Astrocyte of the spinal cord (primary cell): Measurements from ENCODE around the gene DKK2.
"Not testable (repeated sequence)": the region's sequence is repeated elsewhere in the genome, so short reads cannot be mapped to it uniquely, and the experiment has no call there.

Source experiments
- DNase-seq: peaks from one replicate; pipeline ENCODE4 v3.0.0; 2011; ENCODE audit warnings: low read depth, low spot score
- H3K4me3 ChIP-seq: 2 replicates; pipeline ENCODE4 v1.5.1; 2011; ENCODE audit warnings: low read depth, mild to moderate bottlenecking, low read length, moderate library complexity
- in situ Hi-C: cut with HindIII; loops from 2 replicates; pipeline ENCODE4 v1.10.0; 2017; ENCODE audit warnings: low sequenced_read_pairs
- TF ChIP-seq, protein P1 (sequence below): IDR thresholded peaks from 2 replicates; pipeline ENCODE4 v1.5.1; 2012; ENCODE audit warnings: low read depth, mild to moderate bottlenecking, low read length, inconsistent platforms

Gene DKK2

DNA sequence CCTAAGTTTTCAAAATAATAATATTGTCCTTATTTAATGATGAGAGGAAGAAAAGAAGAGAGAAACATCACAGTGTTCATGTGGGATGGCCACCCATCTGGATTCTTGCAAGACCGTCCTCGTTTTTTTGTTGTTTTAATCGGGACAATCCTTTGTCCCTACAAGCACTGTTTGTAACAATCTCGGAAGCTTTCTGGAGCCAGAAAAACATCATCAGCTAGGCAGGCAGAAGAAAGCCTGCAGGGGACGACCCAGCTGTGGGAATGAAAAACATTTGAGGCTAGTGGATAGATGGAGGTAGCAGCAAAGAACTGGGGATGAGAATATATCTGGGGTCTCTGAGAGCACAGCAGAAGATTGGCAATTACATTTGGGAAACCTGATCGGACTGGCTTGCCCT is 105.6 kb downstream of the DKK2 start:
- TF ChIP-seq, protein P1, sequence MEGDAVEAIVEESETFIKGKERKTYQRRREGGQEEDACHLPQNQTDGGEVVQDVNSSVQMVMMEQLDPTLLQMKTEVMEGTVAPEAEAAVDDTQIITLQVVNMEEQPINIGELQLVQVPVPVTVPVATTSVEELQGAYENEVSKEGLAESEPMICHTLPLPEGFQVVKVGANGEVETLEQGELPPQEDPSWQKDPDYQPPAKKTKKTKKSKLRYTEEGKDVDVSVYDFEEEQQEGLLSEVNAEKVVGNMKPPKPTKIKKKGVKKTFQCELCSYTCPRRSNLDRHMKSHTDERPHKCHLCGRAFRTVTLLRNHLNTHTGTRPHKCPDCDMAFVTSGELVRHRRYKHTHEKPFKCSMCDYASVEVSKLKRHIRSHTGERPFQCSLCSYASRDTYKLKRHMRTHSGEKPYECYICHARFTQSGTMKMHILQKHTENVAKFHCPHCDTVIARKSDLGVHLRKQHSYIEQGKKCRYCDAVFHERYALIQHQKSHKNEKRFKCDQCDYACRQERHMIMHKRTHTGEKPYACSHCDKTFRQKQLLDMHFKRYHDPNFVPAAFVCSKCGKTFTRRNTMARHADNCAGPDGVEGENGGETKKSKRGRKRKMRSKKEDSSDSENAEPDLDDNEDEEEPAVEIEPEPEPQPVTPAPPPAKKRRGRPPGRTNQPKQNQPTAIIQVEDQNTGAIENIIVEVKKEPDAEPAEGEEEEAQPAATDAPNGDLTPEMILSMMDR: no peak
- no peak for DNase-seq
- no peak overlapping the region for H3K4me3 ChIP-seq
- in situ Hi-C loops: no loop called here

DNA sequence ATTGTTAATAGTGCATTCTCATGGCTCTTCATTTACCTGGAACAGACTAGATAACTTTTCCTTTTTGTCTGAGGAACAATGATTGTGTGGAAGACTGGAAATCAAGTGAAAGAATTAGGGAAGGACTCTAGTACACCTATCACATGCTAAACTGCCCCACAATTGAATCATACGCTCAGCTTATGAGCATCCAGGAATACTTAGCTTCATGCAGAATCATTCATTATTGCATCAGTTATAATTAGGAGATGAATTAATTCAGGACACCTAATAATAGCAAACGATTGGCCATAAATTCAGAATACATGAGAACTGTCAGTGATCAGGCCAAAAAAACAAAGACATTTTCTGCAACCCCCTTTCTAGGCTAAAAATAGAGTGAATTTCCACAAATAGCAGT is 106.9 kb downstream of the DKK2 start:
- in situ Hi-C loops: no loop called here

DNA sequence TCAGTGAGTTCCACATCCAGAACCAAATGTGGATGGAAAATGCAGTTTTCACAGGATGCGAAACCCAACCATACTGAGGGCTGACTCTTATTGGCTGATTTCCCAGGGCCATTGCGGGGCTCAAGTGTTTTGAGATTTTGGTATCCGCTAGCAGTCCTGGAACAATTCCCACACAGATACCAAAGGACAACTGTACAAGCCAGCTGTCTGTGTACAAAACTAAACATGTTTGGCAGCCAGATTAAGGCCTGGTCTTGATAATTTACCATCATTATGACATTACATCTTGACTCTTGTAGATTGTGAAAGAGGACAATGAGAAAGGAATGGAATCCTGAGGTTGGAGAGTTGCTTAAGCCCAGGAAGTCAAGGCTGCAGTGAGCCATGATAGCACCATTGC is 121.9 kb downstream of the DKK2 start:
- in situ Hi-C loops: no loop called here
- DNase-seq: no peak
- no peak overlapping the region for H3K4me3 ChIP-seq
- TF ChIP-seq, protein P1: no peak

More for the DNA sequence above, 106.9 kb downstream of the DKK2 start:
- DNase-seq: no peak
- TF ChIP-seq, protein P1: no peak
- no peak overlapping the region for H3K4me3 ChIP-seq

DNA sequence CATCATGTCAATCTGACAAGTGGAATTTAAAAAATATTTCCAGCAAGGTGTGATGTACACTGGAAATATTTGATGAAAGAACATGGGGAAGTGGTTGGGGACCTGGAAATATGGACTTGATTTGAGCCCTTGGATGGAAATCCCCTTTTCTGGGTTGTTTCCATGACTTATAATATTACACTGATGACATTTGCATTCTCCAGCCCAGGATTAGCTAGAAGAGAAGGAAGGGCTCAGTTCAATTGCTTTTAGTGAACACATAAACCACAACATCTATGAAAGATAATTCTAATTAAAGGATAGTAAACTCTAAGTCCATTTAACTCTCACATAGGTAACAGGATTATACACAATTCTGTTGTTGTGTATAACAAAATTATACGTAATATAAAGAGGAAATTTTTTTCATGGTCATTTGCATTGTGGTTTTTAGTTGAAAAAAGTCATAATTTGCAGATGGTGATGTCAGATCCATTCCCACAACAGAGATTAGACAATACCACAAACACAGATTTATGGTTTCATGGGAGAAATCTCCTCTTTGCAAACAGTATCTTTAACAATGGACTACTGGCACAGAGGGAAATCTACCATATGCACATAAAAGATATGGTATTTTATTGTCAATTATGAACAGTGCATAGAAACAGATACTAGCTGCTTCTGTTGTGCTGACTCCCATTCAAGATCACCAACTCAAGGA is 126.5 kb downstream of the DKK2 start:
- DNase-seq: no peak
- in situ Hi-C loops: no loop called here
- no peak overlapping the region for H3K4me3 ChIP-seq
- TF ChIP-seq, protein P1: no peak

DNA sequence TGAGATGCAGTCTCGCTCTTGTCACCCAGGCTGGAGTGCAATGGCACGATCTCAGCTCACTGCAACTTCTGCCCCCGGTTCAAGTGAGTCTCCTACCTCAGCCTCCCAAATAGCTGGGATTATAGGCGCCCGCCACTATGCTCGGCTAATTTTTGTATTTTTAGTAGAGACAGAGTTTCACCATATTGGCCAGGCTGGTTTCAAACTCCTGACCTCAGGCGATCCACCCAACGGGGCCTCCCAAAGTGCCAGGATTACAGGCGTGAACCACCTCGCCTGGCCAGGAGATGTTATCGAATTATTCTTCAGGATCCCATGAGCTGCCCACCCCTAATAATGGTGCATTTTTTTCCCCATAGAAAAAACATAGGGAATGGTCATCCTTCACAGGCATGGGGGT is 128.1 kb downstream of the DKK2 start:
- DNase-seq, H3K4me3 ChIP-seq, in situ Hi-C loops: not testable (repeated sequence)

DNA sequence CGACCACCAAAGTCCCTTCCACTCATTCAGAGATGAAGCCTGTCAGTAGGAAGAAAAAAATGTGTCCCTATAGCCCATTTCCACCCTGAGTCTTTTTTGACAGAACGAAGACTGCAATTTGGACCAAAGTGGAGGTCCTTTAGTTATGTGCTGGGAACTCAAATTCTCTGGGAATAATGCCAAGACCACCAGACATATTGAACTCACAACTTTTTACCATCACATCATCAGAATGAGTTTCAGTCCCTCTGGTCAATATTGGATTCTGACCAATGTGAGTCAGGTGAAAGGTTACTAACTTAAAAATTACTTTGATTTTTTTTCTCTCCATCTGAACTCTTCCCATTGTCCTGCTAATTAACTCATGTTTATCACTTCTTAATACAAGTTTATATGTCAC is 128.9 kb downstream of the DKK2 start:
- TF ChIP-seq, protein P1: no peak
- in situ Hi-C loops: no loop called here
- no peak overlapping the region for H3K4me3 ChIP-seq
- DNase-seq: no peak

DNA sequence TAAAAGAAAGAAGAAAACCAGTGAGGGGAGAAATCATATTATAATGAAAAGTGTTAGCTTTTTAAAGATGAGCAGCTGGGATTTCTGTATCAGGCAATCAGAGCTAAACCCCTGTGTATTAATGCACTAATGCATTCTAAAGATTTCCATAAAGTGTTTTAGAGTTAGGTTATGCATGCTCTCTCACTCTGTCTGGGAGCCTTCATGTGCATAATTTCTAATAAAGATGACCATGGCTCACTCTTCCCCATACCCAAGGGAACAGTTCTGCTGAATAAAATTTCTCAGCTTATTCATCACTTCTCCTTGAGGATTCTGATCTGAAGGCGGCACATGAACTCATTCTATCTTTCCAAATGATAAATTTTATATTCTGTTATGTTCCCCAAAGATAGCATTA is 129.4 kb downstream of the DKK2 start:
- no peak overlapping the region for H3K4me3 ChIP-seq
- DNase-seq: no peak
- in situ Hi-C loops: no loop called here
- TF ChIP-seq, protein P1: no peak
